MM.1S (cell line): ENCODE data around the gene UBE3B.

Experiments used
- DNase-seq: peaks from one replicate; pipeline ENCODE4 v3.0.0-alpha.2; 2015
- H2AFZ ChIP-seq: fragments of 300-600 bp; sonication (generic); 2 replicates; pipeline ENCODE4 v1.6.0; 2016; ENCODE audit warnings: antibody characterized with exemption, low read length
- H3F3A ChIP-seq: fragments of 300-600 bp; sonication (generic); 2 replicates; pipeline ENCODE4 v1.6.1; 2016; ENCODE audit warnings: mild to moderate bottlenecking, antibody characterized with exemption, low read length, moderate library complexity, mixed read lengths; ENCODE audit not compliant: insufficient read depth
- H3K27ac ChIP-seq: fragments of 300-600 bp; sonication (generic); 2 replicates; pipeline ENCODE4 v1.5.1; 2016; ENCODE audit warnings: mild to moderate bottlenecking, low read length
- H3K27me3 ChIP-seq: fragments of 300-600 bp; sonication (generic); replicated peaks from 2 replicates; pipeline ENCODE4 v1.6.0; 2016; ENCODE audit warnings: low read length; ENCODE audit not compliant: insufficient read depth
- H3K36me3 ChIP-seq: fragments of 300-600 bp; sonication (generic); replicated peaks from 2 replicates; pipeline ENCODE4 v1.6.1; 2016; ENCODE audit warnings: mild to moderate bottlenecking, low read length, mixed read lengths; ENCODE audit not compliant: insufficient read depth
- H3K4me1 ChIP-seq: fragments of 300-600 bp; sonication (generic); 2 replicates; pipeline ENCODE4 v1.6.1; 2016; ENCODE audit warnings: low read length, mixed read lengths
- H3K4me2 ChIP-seq: fragments of 300-600 bp; sonication (generic); 2 replicates; pipeline ENCODE4 v1.6.0; 2016; ENCODE audit warnings: low read depth, low read length
- H3K4me3 ChIP-seq: fragments of 300-600 bp; sonication (generic); 2 replicates; pipeline ENCODE4 v1.5.1; 2016; ENCODE audit warnings: low read length, mixed read lengths
- H3K79me2 ChIP-seq: fragments of 300-600 bp; sonication (generic); 2 replicates; pipeline ENCODE4 v1.6.1; 2016; ENCODE audit warnings: mixed run types, low read length, mixed read lengths
- H3K9ac ChIP-seq: fragments of 300-600 bp; sonication (generic); 2 replicates; pipeline ENCODE4 v1.6.1; 2016; ENCODE audit warnings: low read length, mixed read lengths
- H3K9me2 ChIP-seq: fragments of 300-600 bp; sonication (generic); replicated peaks from 2 replicates; pipeline ENCODE4 v1.6.1; 2016; ENCODE audit warnings: mild to moderate bottlenecking, low read length, mixed read lengths; ENCODE audit not compliant: insufficient read depth
- H3K9me3 ChIP-seq: fragments of 300-600 bp; sonication (generic); replicated peaks from 2 replicates; pipeline ENCODE4 v1.6.1; 2016; ENCODE audit warnings: mild to moderate bottlenecking, low read length, mixed read lengths; ENCODE audit not compliant: insufficient read depth
- H4K20me1 ChIP-seq: fragments of 300-600 bp; sonication (generic); 2 replicates; pipeline ENCODE4 v1.6.1; 2016; ENCODE audit warnings: mild to moderate bottlenecking, low read length, moderate library complexity, mixed read lengths; ENCODE audit not compliant: insufficient read depth
- CTCF ChIP-seq: fragments of 300-600 bp; sonication (generic); IDR thresholded peaks from 2 replicates; pipeline ENCODE4 v1.5.1; 2016; ENCODE audit warnings: antibody characterized with exemption, low read length, mixed read lengths
- EZH2 ChIP-seq: fragments of 300-600 bp; sonication (generic); optimal IDR thresholded peaks from 2 replicates; pipeline ENCODE3; 2017; ENCODE audit warnings: low read depth, mild to moderate bottlenecking, antibody characterized with exemption, low read length, mixed read lengths
- EZH2phosphoT487 ChIP-seq: fragments of 300-600 bp; sonication (generic); IDR thresholded peaks from 2 replicates; pipeline ENCODE4 v1.6.1; 2018; ENCODE audit warnings: antibody characterized with exemption, low read length

Gene UBE3B

DNA sequence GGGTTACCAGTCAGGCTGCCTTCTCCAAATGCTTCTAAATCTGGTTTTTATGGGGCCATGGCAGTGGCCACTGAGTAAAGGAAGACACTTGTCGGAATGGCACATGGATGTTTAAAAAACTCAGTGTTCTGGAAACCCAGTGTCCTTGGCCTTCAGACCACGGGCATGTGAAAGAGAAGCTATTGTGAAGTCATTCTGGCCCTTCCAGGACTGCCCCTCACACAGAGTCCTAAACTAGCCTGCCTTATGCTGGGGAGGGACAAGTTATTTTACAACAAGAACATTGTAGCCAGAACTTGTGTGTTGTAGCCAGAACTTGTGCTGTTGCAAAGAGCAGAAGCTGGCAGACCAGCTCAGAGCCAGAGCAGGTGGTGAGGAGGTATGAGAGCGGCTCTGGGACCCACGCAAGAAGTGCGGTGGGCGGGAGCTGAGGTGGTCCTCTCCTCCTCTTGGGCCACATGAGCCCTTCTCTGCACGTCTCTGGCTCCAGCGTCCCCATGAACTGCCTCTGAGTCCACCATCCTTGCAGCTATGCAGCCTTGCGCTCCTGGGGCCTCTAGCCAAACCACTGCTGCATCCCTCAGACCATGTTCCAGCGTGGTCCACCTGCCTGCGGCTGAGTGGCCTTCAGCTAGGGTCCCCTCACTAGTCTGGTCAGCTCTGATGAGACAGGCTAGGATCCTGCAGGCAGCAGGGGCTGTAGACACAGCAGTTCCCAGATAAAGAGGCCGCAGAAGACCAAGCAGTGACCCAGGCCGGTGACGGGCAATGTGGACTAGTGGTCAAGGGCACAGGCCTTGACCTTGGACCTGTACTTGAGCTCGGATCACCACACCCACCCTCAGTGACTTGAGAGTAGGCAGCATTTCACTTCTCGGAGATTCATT is 63.3 kb downstream of the UBE3B start:
- no peaks in the 10 kb centered on the region for H3F3A ChIP-seq
- no peaks in the 10 kb centered on the region for H4K20me1 ChIP-seq
- no peak overlapping the region for H3K4me3 ChIP-seq
- no peaks in the 10 kb centered on the region for H3K9me3 ChIP-seq
- DNase-seq = no peak
- no peak overlapping the region for H3K9ac ChIP-seq
- no peak overlapping the region for H3K4me2 ChIP-seq
- H3K27ac ChIP-seq = no peak overlapping the region
- H3K36me3 ChIP-seq = no peaks in the 10 kb centered on the region
- H3K79me2 ChIP-seq = no peaks in the 10 kb centered on the region
- no peak overlapping the region for H2AFZ ChIP-seq
- TF ChIP-seq CTCF (no peak), EZH2 (no peak), EZH2phosphoT487 (no peak)
- H3K4me1 ChIP-seq = no peaks in the 10 kb centered on the region
- no peaks in the 10 kb centered on the region for H3K27me3 ChIP-seq
- no peaks in the 10 kb centered on the region for H3K9me2 ChIP-seq

DNA sequence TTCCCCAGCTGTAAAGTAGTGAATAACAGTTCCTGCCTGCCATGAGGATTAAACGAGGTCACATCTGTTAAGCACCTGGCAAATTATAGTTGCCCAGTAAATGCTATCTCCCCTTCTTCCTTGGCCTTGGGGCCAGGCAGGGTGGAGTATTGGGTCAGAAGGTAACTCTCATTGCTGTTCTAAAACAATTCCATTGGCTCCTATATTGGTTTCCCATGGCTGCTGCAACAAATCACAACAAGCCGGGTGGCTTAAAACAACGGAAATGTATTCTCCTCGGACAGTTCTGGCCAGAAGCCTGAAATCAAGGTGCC is 63.9 kb downstream of the UBE3B start:
- H3K4me2 ChIP-seq = no peak overlapping the region
- H3K27me3 ChIP-seq = no peaks in the 10 kb centered on the region
- H3K27ac ChIP-seq = no peak overlapping the region
- no peak overlapping the region for H2AFZ ChIP-seq
- no peaks in the 10 kb centered on the region for H3K79me2 ChIP-seq
- no peak overlapping the region for H3K9ac ChIP-seq
- H3K4me3 ChIP-seq = no peak overlapping the region
- no peaks in the 10 kb centered on the region for H3K4me1 ChIP-seq
- DNase-seq = no peak
- no peaks in the 10 kb centered on the region for H3K9me3 ChIP-seq
- no peak for TF ChIP-seq EZH2
- no peak for TF ChIP-seq CTCF
- H3K36me3 ChIP-seq = no peaks in the 10 kb centered on the region
- H4K20me1 ChIP-seq = no peaks in the 10 kb centered on the region
- H3F3A ChIP-seq = no peaks in the 10 kb centered on the region
- no peaks in the 10 kb centered on the region for H3K9me2 ChIP-seq

DNA sequence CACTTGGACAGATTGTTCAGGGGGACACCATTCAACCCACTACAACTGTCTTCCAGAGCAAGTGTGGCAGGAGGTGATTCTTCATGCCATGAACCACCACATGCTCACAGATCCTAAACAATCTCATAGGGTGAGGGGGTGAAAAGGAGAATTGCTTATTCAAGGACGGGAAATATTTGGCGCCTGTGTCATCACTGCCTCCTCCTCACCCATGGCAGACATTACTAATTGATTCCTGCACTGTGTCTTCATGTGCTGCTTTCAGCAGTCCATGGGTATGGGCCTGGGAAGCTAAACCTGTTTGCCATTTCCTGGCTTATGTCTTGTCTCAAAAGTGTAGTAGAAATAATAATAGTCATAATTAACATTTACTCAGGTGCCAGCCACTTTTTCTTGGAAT is 64.6 kb downstream of the UBE3B start:
- Histone ChIP-seq H3K79me2 (no peaks in the 10 kb centered on the region), H3K4me1 (no peaks in the 10 kb centered on the region), H2AFZ (no peak overlapping the region), H3K9ac (no peak overlapping the region), H3K4me2 (no peak overlapping the region), H3K27ac (no peak overlapping the region), H4K20me1 (no peaks in the 10 kb centered on the region), H3F3A (no peaks in the 10 kb centered on the region), H3K27me3 (no peaks in the 10 kb centered on the region), H3K9me3 (no peaks in the 10 kb centered on the region), H3K4me3 (no peak overlapping the region), H3K9me2 (no peaks in the 10 kb centered on the region), H3K36me3 (no peaks in the 10 kb centered on the region)
- no peak for TF ChIP-seq CTCF
- TF ChIP-seq EZH2 = no peak
- no peak for TF ChIP-seq EZH2phosphoT487
- no peak for DNase-seq
